ENCODE results near the gene HGD. TPM values are rescaled to one million over a fixed set of nuclear protein-coding genes. Genes with fewer than 3 reads are reported as not detected.

The HGD gene
- total and polyA plus RNA-seq, 2 of the 13 experiments (the other 11 are each of a cell fraction or from before 2014, with no cell fraction given), result 265 to 398 TPM

GRCh38 chr3:120595788-120596115 lies 86.3 kb downstream of the HGD start:
- FAIRE-seq (no peak), ATAC-seq (no peak), DNase-seq (ENCODE audit: low spot score) (no peak)
- Histone ChIP-seq H3K79me2 (ENCODE audit: insufficient read depth, low read length) (peaks cover 27% of the 10 kb centered on the region), H2AFZ (ENCODE audit: low read length) (peak overlapping the region; percentile 94), H4K20me1 (ENCODE audit: insufficient read depth, low read length) (no peaks in the 10 kb centered on the region), H3K9ac (ENCODE audit: insufficient read depth, low read depth, low read length) (peak overlapping the region; percentile 95), H3K27me3 (ENCODE audit: control insufficient read depth in 1 of 2, insufficient read depth in 2 of 2, low read length in 2 of 2) (peaks cover 0 to 3% of the 10 kb centered on the region in 2 experiments; a peak in 1 of 5 replicates), H3K27ac (ENCODE audit: extremely low read length, insufficient read depth, low read length) (no peak overlapping the region), H3K36me3 (replicated peaks in 1 of 2; ENCODE audit: control insufficient read depth in 1 of 2, insufficient read depth in 2 of 2, low read length in 2 of 2) (no peaks in the 10 kb centered on the region; a peak in 1 of 5 replicates), H3K4me1 (ENCODE audit: insufficient read depth, low read length) (peaks cover 37% of the 10 kb centered on the region), H3K9me3 (ENCODE audit: low read length) (no peaks in the 10 kb centered on the region), H3K4me2 (ENCODE audit: low read depth, low read length) (peak overlapping the region; percentile 94), H3K4me3 (replicated peaks in 1 of 3; ENCODE audit: insufficient read depth in 1 of 3, low read depth in 2 of 3, low read length in 3 of 3) (peak overlapping the region; percentile 49 to 97 (median 65))
- no TSS peak for BruUV-seq (replicated peaks)
- intact Hi-C loops (cut with micrococcal nuclease; ENCODE audit: unreplicated experiment) (no loop called here), in situ Hi-C loops (cut with HindIII; ENCODE audit: extremely low pct_ligation_motif_present, low pct_unique_long_range_greater_than_20kb) (no loop called here)
- CTCF ChIA-PET (ENCODE audit: low intra/inter-chr PET ratio, low total read pairs), result no interaction called here
- POLR2A ChIA-PET, result interaction anchor here (0.7 to 2.3 kb wide), 15 partner anchors 9 to 1097 kb away, joined by 3 to 11 read pairs (median 4); partner anchors contain the start of genes GTF2E1, HGD, LRRC58 and RABL3
- WGBS (ENCODE audit: low lambda C conversion rate), result 0% methylated on average over 4 of the region's 4 CpGs
- no peak for TF ChIP-seq ZFX (CRISPR knock-in tag; IDR thresholded peaks at IDR 0.05; ENCODE audit: low read depth)
- no peak for TF ChIP-seq POLR2AphosphoS2 (IDR thresholded peaks at IDR 0.05; ENCODE audit: low read depth, low read length)
- TF ChIP-seq HOXD1 (CRISPR knock-in tag; IDR thresholded peaks at IDR 0.05), result no peak
- TF ChIP-seq CBX5 (CRISPR knock-in tag; IDR thresholded peaks at IDR 0.05; ENCODE audit: borderline replicate concordance), result no peak
- no peak for TF ChIP-seq RBM39 (IDR thresholded peaks at IDR 0.05; ENCODE audit: low read depth, low read length, poor library complexity, severe bottlenecking)
- TF ChIP-seq ZNF260 (CRISPR knock-in tag; IDR thresholded peaks at IDR 0.05; ENCODE audit: borderline replicate concordance, low read depth), result no peak
- TF ChIP-seq, protein P1, sequence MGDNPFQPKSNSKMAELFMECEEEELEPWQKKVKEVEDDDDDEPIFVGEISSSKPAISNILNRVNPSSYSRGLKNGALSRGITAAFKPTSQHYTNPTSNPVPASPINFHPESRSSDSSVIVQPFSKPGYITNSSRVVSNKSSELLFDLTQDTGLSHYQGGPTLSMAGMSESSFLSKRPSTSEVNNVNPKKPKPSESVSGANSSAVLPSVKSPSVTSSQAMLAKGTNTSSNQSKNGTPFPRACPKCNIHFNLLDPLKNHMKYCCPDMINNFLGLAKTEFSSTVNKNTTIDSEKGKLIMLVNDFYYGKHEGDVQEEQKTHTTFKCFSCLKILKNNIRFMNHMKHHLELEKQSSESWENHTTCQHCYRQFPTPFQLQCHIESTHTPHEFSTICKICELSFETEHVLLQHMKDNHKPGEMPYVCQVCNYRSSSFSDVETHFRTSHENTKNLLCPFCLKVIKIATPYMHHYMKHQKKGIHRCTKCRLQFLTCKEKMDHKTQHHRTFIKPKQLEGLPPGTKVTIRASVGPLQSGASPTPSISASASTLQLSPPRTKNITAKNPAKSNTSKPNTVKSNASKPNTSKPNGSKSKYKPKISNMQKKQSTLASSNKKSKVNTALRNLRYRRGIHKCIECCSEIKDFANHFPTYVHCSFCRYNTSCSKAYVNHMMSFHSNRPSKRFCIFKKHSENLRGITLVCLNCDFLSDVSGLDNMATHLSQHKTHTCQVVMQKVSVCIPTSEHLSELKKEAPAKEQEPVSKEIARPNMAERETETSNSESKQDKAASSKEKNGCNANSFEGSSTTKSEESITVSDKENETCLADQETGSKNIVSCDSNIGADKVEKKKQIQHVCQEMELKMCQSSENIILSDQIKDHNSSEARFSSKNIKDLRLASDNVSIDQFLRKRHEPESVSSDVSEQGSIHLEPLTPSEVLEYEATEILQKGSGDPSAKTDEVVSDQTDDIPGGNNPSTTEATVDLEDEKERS (CRISPR knock-in tag; IDR thresholded peaks at IDR 0.05), result no peak
- no peak for TF ChIP-seq SETDB1 (CRISPR knock-in tag; IDR thresholded peaks at IDR 0.05; ENCODE audit: borderline replicate concordance)
- no peak for TF ChIP-seq SOX5 (CRISPR knock-in tag; IDR thresholded peaks at IDR 0.05; ENCODE audit: borderline replicate concordance)
- peak; percentile 90; the same call in 1 of the 2 replicates for TF ChIP-seq ZNF768 (CRISPR knock-in tag; IDR thresholded peaks at IDR 0.05)
- no peak for TF ChIP-seq BCL6 (CRISPR knock-in tag; IDR thresholded peaks at IDR 0.05)
- no peak for TF ChIP-seq KLF12 (CRISPR knock-in tag; IDR thresholded peaks at IDR 0.05; ENCODE audit: borderline replicate concordance)
- TF ChIP-seq ZNF138 (CRISPR knock-in tag; IDR thresholded peaks at IDR 0.05; ENCODE audit: low read depth), result no peak
- TF ChIP-seq KDM1A (CRISPR knock-in tag; IDR thresholded peaks at IDR 0.05), result 0 out of 2 replicates have a peak, but pooled peaks have one; percentile 52
- TF ChIP-seq ZNF644 (CRISPR knock-in tag; IDR thresholded peaks at IDR 0.05; ENCODE audit: low read depth), result no peak
- no peak for TF ChIP-seq ZNF616 (CRISPR knock-in tag; IDR thresholded peaks at IDR 0.05; ENCODE audit: low read depth)
- TF ChIP-seq HMG20A (CRISPR knock-in tag; IDR thresholded peaks at IDR 0.05; ENCODE audit: borderline replicate concordance), result no peak; the same call in 1 of the 2 replicates
- TF ChIP-seq KLF15 (CRISPR knock-in tag; IDR thresholded peaks at IDR 0.05; ENCODE audit: borderline replicate concordance), result no peak
- TF ChIP-seq ZNF441 (CRISPR knock-in tag; IDR thresholded peaks at IDR 0.05; ENCODE audit: borderline replicate concordance), result no peak
- TF ChIP-seq NR2C2 (CRISPR knock-in tag; IDR thresholded peaks at IDR 0.05; ENCODE audit: borderline replicate concordance), result no peak
- TF ChIP-seq ZNF446 (CRISPR knock-in tag; IDR thresholded peaks at IDR 0.05), result no peak
- no peak for TF ChIP-seq SNAPC2 (CRISPR knock-in tag; IDR thresholded peaks at IDR 0.05)
- TF ChIP-seq NFATC3 (CRISPR knock-in tag; IDR thresholded peaks at IDR 0.05), result no peak
- no peak for TF ChIP-seq SAFB2 (CRISPR knock-in tag; IDR thresholded peaks at IDR 0.05; ENCODE audit: borderline replicate concordance, low read depth)
- 0 out of 2 replicates have a peak, but pooled peaks have one; percentile 16 for TF ChIP-seq ADNP (CRISPR knock-in tag; IDR thresholded peaks at IDR 0.05)
- TF ChIP-seq CREB1 (IDR thresholded peaks at IDR 0.05), result no peak
- TF ChIP-seq CREB1 (CRISPR knock-in tag; IDR thresholded peaks at IDR 0.05), result no peak

Data from HepG2 (cell line).